Activated CD8-positive, alpha-beta memory T cell treated with anti-CD3 and anti-CD28 coated beads, Interleukin-2, amount 10 ng/mL, durations not matched to agents 7 days and 5 days (primary cell): ENCODE data around the gene GJA4. TPM values are rescaled to one million over a fixed set of nuclear protein-coding genes. Genes with fewer than 3 reads are reported as not detected.

ENCODE experiments used
- ATAC-seq: fragments of 150-1000 bp; cut with Tn5 transposase; one replicate; pipeline ENCODE4 v1.10.0; 2021; ENCODE audit warnings: moderate library complexity
- CTCF ChIA-PET: fragments of 350-600 bp; sonication (Branson Sonifier 250); formaldehyde crosslinking; loops from one replicate; lab custom pipeline; 2021; ENCODE audit warnings: antibody characterized with exemption; lab: Charles Lee
- DNase-seq: peaks from one replicate; pipeline ENCODE4 v3.0.0-alpha.2; 2020
- H3K27ac Mint-ChIP-seq: one replicate; pipeline ENCODE4 v1.8.0; 2021; ENCODE audit warnings: mild to moderate bottlenecking, mixed read lengths
- H3K27me3 Mint-ChIP-seq: one replicate; pipeline ENCODE4 v1.8.0; 2021; ENCODE audit warnings: mixed read lengths
- H3K36me3 Mint-ChIP-seq: one replicate; pipeline ENCODE4 v1.8.0; 2021; ENCODE audit warnings: mild to moderate bottlenecking, mixed read lengths
- H3K4me1 Mint-ChIP-seq: one replicate; pipeline ENCODE4 v1.8.0; 2021; ENCODE audit warnings: mixed read lengths
- H3K4me3 Mint-ChIP-seq: one replicate; pipeline ENCODE4 v1.8.0; 2021; ENCODE audit warnings: mild to moderate bottlenecking, moderate library complexity, mixed read lengths
- H3K9me3 Mint-ChIP-seq: one replicate; pipeline ENCODE4 v1.8.0; 2022; ENCODE audit warnings: low read depth, mixed read lengths
- total RNA-seq, 2 experiments: library from RNA; stranded (reverse); gene quantifications; one replicate each; pipeline ENCODE4 v1.2.3, GENCODE V29; 2021

The GJA4 gene
- not detected for total RNA-seq

DNA sequence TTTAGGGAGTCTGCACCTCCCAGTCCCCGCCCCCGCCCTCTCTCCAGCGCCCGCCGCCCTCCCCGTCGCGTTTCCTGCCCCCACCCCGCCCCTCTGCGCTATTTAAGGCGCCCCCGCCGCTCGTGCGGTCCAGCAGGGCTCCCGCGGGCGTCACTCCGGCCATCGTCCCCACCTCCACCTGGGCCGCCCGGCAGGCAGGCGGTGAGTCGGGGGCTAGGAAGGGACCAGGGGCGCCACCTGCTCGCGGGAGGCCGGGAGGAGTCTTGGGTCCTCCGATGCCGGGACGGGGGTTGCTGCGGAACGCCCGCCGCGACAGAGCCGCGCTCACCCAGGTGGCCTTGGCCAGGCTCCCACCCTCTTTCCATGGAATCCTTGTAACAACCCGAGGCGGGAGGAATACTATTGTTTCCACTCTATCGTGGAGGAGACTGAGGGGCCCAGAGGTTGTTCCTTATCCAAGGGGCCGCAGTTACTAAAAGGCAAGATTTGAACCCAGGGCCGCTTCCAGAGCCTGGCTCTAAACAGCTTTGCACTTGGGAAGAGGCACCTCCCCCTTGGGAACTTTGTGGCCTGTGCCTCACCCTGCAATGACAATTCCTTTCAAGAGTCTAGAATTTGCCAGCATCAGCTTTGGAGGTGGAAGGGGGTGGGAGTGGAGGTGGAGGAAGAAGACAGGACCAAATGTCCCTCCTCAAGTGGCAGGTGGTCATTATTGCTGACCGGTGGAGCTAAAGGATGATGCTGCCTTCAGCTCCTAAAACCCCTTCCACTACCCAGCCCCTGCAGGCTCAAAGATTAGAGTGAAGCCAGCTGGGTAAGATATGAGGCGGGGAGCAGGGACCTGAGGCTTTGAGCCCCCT lies at the start of gene GJA4:
TSS of gene GJA4 (plus strand) at position 132 of the 860 bp plus-strand sequence. CDS start 1,215 bp downstream, outside the sequence.
- Mint-ChIP-seq H3K9me3 (no peaks in the 10 kb centered on the region), H3K36me3 (no peaks in the 10 kb centered on the region), H3K4me3 (no peak within 1 kb of the TSS), H3K27ac (no peak within 1 kb of the TSS), H3K4me1 (peaks cover 7% of the 10 kb centered on the region), H3K27me3 (peaks cover 21% of the 10 kb centered on the region)
- no peak for DNase-seq
- no peak for ATAC-seq
- CTCF ChIA-PET, result no interaction called here

DNA sequence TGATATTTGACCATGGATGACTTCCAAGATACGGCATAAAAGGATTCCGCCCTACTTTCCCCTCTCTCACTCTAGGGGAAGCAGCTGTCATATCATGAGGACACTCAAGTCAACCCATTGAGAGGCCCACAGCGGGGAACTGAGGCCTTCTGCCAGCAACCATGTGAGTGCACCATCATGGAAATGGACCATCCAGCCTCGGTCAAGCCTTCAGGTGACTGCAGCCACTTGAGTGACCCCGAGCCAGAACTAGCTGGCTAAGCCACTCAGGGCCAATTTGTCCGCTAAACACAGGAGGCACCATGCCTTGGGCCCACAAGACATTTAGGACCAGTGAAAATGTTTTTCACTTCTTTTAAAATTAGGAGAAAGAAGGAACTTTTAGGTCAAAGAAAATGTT lies 49.0 kb upstream of the GJA4 start:
- Mint-ChIP-seq H3K9me3 (no peaks in the 10 kb centered on the region), H3K27me3 (peaks cover 5% of the 10 kb centered on the region), H3K4me3 (no peak overlapping the region), H3K4me1 (no peaks in the 10 kb centered on the region), H3K27ac (no peak overlapping the region), H3K36me3 (no peaks in the 10 kb centered on the region)
- CTCF ChIA-PET, result interaction anchor here (0.6 to 2.6 kb wide), 11 partner anchors 9 to 285 kb away, joined by 3 to 20 read pairs (median 4); partner anchors contain the start of gene GJB5
- ATAC-seq (no peak), DNase-seq (no peak)

- Mint-ChIP-seq H3K9me3 (no peaks in the 10 kb centered on the region), H3K27ac (no peak overlapping the region), H3K4me3 (no peak overlapping the region), H3K36me3 (no peaks in the 10 kb centered on the region), H3K4me1 (no peaks in the 10 kb centered on the region), H3K27me3 (peaks cover 5% of the 10 kb centered on the region)
- DNase-seq (no peak), ATAC-seq (no peak)
- CTCF ChIA-PET, result no interaction called here
Observed at GRCh38 chr1:34744851-34745250, 47.9 kb upstream of the GJA4 start.

DNA sequence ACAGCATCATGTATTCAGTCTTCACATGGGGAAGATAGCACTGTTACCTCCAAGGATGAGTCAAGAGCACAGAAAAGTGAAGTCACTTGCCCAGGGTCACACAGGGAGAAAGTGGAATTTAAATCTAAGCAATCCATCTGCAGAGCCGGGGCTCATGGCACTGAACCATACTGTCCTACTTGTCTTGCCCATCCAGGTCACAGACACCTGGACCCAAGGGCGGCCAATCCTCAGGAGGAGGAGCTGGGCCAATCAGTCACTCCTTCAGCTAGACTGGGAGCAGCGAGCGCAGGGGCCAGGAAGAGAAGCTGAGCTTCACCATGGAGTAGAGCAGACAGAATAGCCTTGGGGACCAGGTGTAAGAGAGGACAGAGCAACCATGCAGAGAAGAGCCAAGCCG lies 47.1 kb upstream of the GJA4 start:
- Mint-ChIP-seq H3K36me3 (no peaks in the 10 kb centered on the region), H3K4me3 (no peak overlapping the region), H3K9me3 (no peaks in the 10 kb centered on the region), H3K27ac (no peak overlapping the region), H3K27me3 (peaks cover 5% of the 10 kb centered on the region), H3K4me1 (no peaks in the 10 kb centered on the region)
- DNase-seq, result no peak
- ATAC-seq, result no peak
- CTCF ChIA-PET, result interaction anchor here (0.9 kb wide), 1 partner anchor 10 kb away, joined by 3 read pairs; no protein-coding TSS in a partner anchor

GRCh38 chr1:34746101-34746500 lies 46.7 kb upstream of the GJA4 start:
- H3K4me3 Mint-ChIP-seq, result no peak overlapping the region
- H3K27ac Mint-ChIP-seq, result no peak overlapping the region
- H3K27me3 Mint-ChIP-seq, result peaks cover 5% of the 10 kb centered on the region
- CTCF ChIA-PET, result interaction anchor here (0.9 kb wide), 1 partner anchor 11 kb away, joined by 3 read pairs; no protein-coding TSS in a partner anchor
- no peaks in the 10 kb centered on the region for H3K36me3 Mint-ChIP-seq
- no peaks in the 10 kb centered on the region for H3K9me3 Mint-ChIP-seq
- H3K4me1 Mint-ChIP-seq, result no peaks in the 10 kb centered on the region
- DNase-seq (no peak), ATAC-seq (no peak)

DNA sequence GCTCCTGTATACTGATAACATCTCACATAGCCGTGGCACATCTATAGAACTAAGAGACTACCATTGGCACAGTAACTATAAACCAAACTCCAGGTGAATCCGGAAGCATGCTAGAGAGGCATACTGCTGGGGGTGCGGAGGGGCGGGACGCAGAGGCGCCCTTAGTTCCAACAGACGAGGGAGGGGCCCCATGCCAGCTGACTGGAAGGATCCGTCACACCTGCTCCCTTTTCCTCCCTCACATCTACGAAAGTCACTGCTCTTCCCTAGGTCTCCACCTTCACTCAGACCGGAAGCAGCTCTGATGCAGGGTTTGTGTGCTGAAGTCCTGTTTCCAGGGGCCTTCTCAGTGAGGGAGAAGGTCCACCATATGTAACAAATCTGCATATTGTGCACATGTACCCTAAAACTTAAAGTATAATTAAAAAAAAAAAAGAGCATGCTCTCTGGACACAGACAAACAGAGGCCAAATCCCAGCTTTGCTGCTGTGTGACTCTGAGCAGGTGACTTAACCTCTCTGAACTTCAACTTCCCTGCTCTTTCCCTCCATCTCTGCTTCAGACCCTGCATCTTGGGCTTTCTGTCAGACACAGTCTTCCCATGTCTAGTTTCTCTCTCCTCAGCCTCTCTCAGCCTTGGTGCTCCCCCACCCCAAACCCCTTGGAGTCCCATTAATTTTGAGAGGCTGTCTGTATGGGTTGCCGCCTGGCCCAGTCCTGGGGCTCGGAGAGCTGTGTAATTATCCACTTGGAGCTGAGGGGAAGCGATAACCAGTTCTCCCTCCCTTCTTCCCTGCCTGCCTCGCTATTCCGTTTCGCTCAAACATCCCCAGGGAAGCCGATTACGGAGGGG lies 45.8 kb upstream of the GJA4 start:
- no peaks in the 10 kb centered on the region for H3K4me1 Mint-ChIP-seq
- no peak overlapping the region for H3K4me3 Mint-ChIP-seq
- ATAC-seq (no peak), DNase-seq (no peak)
- H3K9me3 Mint-ChIP-seq, result no peaks in the 10 kb centered on the region
- CTCF ChIA-PET, result no interaction called here
- H3K27ac Mint-ChIP-seq, result no peak overlapping the region
- H3K27me3 Mint-ChIP-seq, result peaks cover 3% of the 10 kb centered on the region
- H3K36me3 Mint-ChIP-seq, result no peaks in the 10 kb centered on the region

- H3K4me1 Mint-ChIP-seq, result no peaks in the 10 kb centered on the region
Observed at GRCh38 chr1:34747638-34747941, 45.2 kb upstream of the GJA4 start.

DNA sequence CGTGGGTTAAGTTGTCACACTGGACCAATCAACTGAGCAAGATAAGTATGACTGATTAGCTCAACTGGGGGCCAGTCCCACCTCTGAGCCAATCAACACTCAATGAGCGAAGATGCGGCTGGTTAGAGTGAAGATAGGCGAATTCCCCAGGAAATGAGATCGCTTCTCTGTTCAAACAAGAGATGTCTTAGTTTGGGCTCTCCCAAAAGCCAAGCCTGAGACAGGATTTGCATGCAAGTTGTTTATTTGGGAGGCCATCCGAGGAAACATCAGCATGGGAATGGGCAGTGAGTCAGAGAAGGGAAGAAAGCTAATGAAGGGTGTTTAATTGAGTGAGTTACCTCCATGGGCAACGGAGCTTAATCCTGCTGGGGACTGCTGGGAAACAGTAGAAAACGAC lies 42.8 kb upstream of the GJA4 start:
- Mint-ChIP-seq H3K4me1 (no peaks in the 10 kb centered on the region), H3K27ac (no peak overlapping the region), H3K36me3 (no peaks in the 10 kb centered on the region), H3K4me3 (no peak overlapping the region), H3K27me3 (no peaks in the 10 kb centered on the region), H3K9me3 (no peaks in the 10 kb centered on the region)
- CTCF ChIA-PET, result interaction anchor here (2.2 kb wide), 1 partner anchor 8 kb away, joined by 7 read pairs; no protein-coding TSS in a partner anchor
- ATAC-seq (no peak), DNase-seq (no peak)

More at GRCh38 chr1:34747638-34747941, 45.2 kb upstream of the GJA4 start:
- Mint-ChIP-seq H3K27ac (no peak overlapping the region), H3K4me3 (no peak overlapping the region), H3K36me3 (no peaks in the 10 kb centered on the region), H3K27me3 (no peaks in the 10 kb centered on the region), H3K9me3 (no peaks in the 10 kb centered on the region)
- DNase-seq (no peak), ATAC-seq (no peak)
- CTCF ChIA-PET, result no interaction called here

DNA sequence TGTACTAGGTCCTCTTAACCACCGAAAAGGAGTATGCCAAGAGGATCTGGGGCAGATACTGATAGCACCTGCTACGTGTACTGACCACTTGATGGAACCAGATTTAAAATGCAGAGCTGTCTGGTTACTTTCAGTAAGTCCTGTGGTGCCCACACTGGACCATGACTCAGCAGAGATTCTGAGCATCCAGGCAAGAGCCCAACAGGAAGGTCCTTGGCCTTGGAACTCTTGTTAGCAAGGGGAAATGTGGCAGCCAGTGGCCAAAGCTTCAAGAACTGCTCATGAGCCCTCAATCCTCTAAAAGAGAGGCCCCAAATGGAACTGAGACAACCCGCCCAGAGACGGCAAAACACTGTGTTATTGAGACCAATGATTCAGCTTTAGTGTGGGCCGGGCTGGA lies 42.2 kb upstream of the GJA4 start:
- Mint-ChIP-seq H3K4me3 (no peak overlapping the region), H3K36me3 (no peaks in the 10 kb centered on the region), H3K4me1 (no peaks in the 10 kb centered on the region), H3K9me3 (no peaks in the 10 kb centered on the region), H3K27me3 (no peaks in the 10 kb centered on the region), H3K27ac (no peak overlapping the region)
- DNase-seq (no peak), ATAC-seq (no peak)
- CTCF ChIA-PET, result interaction anchor here (2.2 kb wide), 1 partner anchor 8 kb away, joined by 7 read pairs; no protein-coding TSS in a partner anchor

- H3K4me1 Mint-ChIP-seq, result no peaks in the 10 kb centered on the region
- no peak overlapping the region for H3K27ac Mint-ChIP-seq
- DNase-seq, result no peak
Observed at GRCh38 chr1:34753163-34753562, 39.6 kb upstream of the GJA4 start.

DNA sequence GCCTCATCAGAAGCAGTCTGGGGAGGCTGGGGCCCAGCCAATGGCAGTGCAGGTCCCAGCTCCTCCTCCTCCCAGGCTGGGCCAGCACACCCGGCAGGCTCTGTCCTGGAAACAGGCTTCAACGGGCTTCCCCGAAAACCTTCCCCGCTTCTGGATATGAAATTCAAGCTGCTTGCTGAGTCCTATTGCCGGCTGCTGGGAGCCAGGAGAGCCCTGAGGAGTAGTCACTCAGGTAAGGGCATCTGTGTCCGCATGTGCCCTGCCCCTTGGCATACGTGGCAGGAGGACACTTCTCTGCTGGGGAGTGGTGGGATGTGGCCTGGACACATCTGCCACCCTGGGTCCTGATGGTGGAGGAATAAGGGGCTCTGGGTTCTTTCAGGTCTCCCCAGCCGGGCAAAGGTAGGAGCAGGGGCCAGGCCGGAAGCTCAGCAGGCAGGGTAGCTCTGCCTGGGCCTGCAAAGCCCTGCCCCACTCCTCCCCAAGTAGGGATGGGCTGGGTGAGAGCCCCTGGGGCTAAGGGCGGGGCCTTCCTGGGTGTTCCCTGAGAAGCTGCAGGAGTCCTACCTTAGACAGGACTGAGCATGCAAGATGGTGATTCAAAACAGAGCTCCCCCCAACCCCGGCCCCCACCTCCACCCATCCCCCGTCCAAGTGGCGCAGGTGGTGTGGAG lies 37.7 kb upstream of the GJA4 start, which contains the start of gene GJB5:
TSS of gene GJB5 (plus strand) at position 84 of the 674 bp plus-strand sequence. CDS start 2,284 bp downstream, outside the sequence.
- H3K36me3 Mint-ChIP-seq, result no peaks in the 10 kb centered on the region
- H3K27me3 Mint-ChIP-seq, result no peaks in the 10 kb centered on the region
- DNase-seq, result no peak
- H3K27ac Mint-ChIP-seq, result no peak within 1 kb of the TSS
- CTCF ChIA-PET, result interaction anchor here (1.8 kb wide), 1 partner anchor 12 kb away, joined by 8 read pairs; no protein-coding TSS in a partner anchor
- H3K4me3 Mint-ChIP-seq, result no peak within 1 kb of the TSS
- H3K4me1 Mint-ChIP-seq, result no peaks in the 10 kb centered on the region
- H3K9me3 Mint-ChIP-seq, result no peaks in the 10 kb centered on the region
- no peak for ATAC-seq

More at GRCh38 chr1:34753163-34753562, 39.6 kb upstream of the GJA4 start:
- H3K4me3 Mint-ChIP-seq, result no peak overlapping the region
- H3K36me3 Mint-ChIP-seq, result no peaks in the 10 kb centered on the region
- ATAC-seq, result no peak
- no peaks in the 10 kb centered on the region for H3K9me3 Mint-ChIP-seq
- CTCF ChIA-PET, result interaction anchor here (1.3 kb wide), 1 partner anchor 10 kb away, joined by 5 read pairs; no protein-coding TSS in a partner anchor
- H3K27me3 Mint-ChIP-seq, result no peaks in the 10 kb centered on the region

GRCh38 chr1:34755961-34756360 lies 36.8 kb upstream of the GJA4 start:
- no peaks in the 10 kb centered on the region for H3K9me3 Mint-ChIP-seq
- ATAC-seq (no peak), DNase-seq (no peak)
- no peak overlapping the region for H3K27ac Mint-ChIP-seq
- CTCF ChIA-PET, result interaction anchor here (1.8 kb wide), 1 partner anchor 13 kb away, joined by 8 read pairs; no protein-coding TSS in a partner anchor
- H3K36me3 Mint-ChIP-seq, result no peaks in the 10 kb centered on the region
- no peaks in the 10 kb centered on the region for H3K27me3 Mint-ChIP-seq
- H3K4me1 Mint-ChIP-seq, result no peaks in the 10 kb centered on the region
- no peak overlapping the region for H3K4me3 Mint-ChIP-seq

- Mint-ChIP-seq H3K27me3 (no peaks in the 10 kb centered on the region), H3K4me1 (no peaks in the 10 kb centered on the region), H3K36me3 (no peaks in the 10 kb centered on the region), H3K27ac (no peak overlapping the region), H3K4me3 (no peak overlapping the region), H3K9me3 (no peaks in the 10 kb centered on the region)
- CTCF ChIA-PET, result no interaction called here
- DNase-seq (no peak), ATAC-seq (no peak)
Observed at GRCh38 chr1:34757386-34757785, 35.4 kb upstream of the GJA4 start.
